IPS-NIHi11 (cell line): ENCODE results near the gene COQ4.
"Not testable (repeated sequence)": the region's sequence is repeated elsewhere in the genome, so short reads cannot be mapped to it uniquely, and the experiment has no call there.

Experiments
- DNase-seq: peaks from one replicate; pipeline ENCODE4 v3.0.0; 2012; ENCODE audit warnings: mixed read lengths, low spot score

COQ4 gene

DNA sequence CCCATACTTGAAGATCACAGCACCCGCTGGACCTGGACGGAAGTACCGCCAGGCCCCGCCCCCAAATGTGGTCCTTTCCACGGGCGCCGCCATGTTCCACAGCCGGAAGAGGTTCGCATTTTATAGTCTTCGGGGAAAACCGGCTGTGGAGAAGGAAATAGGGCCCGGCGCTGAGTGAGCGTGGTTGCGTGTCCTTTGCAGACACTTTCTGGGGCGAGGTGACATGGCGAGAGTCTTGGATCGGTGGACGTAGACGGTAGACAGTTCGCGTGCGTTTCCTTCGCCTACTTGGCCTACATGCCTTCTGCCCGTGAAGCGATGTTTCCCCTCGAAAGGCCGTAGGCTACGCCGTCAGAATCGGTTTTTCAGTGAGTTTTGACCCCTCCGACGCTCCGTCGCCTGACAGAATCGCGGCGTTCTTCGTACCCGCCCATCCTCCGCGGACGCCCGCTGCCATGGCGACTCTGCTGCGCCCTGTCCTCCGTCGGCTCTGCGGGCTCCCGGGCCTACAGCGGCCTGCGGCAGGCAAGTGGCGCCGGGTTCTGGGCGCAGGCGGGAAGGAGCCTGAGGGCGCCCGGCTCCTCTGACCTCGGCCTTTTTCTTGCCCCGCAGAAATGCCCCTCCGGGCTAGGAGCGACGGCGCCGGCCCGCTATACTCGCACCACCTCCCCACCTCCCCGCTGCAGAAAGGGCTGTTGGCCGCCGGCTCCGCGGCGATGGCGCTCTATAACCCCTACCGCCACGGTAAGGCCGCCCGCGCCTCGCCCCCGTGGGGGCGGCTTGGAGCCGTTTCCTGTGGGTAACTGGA is at the start of gene COQ4, which contains the start of gene TRUB2:
COQ4 (plus strand) TSS at position 436 of the 808 bp plus-strand sequence; CDS start at position 456, 20 bp downstream.
TRUB2 (minus strand) TSS at position 44 of the 808 bp plus-strand sequence; CDS start at position 5, 39 bp downstream.
- peak; percentile 95 for DNase-seq

DNA sequence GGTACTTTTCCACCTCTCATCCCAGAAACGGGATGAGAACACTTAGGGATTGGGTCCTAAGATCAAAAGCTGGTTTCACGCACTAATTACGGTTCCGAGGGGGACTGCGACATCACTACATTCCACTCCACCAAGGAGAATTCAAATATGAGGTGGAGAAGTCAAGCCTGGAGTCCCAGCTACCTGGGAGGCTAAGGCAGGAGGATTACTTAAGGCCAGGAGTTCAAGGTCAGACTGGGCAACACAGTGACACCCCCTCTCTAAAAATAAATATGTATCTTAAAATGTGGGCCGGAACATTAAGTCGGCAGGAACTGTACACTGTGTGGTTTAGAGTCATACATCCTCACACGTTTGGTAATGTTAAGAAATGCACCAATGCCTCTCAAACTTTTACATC is 48.4 kb upstream of the COQ4 start:
- DNase-seq, result no peak

DNA sequence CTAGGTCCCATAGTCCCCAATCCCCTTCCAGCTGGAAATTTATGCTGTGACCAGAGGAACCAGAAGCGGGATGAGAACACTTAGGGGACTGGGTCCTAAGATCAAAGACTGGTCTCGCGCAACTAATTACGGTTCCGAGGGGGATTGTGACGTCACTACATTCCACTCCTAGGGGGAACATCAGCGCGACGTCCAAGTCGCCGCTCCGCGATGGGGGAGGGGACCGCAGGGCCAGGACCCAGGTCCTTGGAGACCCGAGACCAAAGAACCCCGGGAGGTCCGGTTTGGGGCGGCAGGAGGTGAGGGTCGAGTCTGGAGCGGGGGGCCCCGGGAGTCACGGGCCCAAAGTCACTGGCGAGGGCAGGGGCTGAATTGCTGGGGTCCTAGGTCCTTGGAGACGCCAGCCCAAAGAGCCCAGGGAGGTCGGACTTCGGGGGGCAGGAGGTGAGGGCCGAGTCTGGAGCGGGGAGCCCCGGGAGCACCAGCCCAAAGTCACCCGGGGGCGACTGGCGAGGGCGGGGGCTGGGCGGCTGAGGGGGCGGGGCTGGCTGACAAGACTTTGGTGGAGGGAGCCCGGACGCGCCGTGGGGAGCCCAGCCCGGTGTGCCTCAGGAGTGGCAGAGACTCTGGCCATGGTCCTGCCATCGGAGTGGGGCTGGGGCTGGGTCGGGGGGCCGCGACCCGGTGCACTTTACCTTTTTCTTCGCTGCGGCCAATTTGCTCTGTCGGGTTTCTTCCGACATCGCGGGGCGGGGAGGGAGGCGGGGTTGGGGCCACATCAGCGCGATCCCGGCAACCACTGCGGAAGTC is 47.2 kb upstream of the COQ4 start, which contains the start of gene GOLGA2:
GOLGA2 (minus strand) TSS at position 810 of the 810 bp plus-strand sequence; CDS start at position 779, 31 bp downstream.
- peak; percentile 82 for DNase-seq

DNA sequence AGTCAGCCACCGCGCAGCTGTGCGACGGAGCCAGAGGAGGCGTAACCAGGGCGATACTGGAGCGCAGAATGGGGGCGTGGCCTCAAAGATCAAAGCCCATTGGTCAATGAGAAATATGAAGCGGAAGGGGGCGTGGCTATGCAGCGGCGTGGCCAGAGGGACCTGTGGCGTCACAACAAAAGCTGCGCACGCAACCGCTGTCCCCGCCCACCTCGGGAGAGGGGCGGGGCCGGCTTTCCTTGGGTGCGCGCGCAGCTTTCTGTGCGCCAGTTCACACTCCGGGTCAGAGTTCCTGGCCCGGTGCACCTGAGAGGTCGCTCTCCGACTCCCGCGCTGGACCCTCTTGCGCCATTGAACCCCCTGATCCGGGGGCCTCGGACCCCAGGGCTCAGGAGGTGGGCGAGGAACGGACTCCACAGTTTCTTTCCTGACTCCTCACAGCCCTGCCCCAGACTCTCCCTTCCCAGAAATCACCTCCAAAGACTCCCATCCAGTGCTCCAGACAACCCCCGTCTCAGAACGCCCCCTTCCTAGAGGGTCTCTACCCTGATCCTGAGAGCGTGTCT is 46.5 kb upstream of the COQ4 start, which contains the start of gene SWI5:
SWI5 (plus strand) TSS at position 269 of the 566 bp plus-strand sequence.
- DNase-seq, result peak; percentile 97

DNA sequence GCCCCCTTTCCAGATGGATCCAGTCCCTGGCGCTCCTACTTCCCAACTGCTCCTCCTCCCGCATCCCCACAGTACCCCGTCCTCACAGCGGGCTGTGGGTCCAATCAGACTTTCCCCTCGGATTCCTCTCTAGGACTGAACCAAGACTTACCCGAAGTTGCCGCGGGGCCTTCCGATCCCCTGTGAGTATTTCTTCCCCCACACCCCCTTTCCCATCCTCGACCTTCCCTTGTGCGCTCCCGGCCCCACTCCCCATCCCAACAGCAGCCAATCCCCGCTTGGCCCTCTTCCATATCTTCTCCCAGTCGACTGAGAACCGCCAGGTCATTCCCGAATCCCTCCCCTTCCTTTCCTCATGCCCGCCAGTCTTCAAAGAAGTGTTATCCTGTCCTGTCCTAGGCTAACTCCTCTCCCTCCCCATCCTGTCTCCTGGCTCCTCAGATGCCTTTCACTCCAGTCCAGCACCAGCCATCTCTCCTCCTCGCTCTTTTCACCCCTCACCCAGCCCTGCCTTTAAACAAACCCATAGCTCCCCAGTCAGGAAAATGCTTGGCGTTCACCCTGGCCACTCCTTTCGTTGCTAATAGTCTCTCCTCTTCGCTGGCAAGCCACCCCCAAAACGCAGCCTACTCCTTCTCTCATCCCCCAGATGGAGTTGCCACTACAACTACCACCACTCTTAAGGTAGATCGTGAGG is 45.9 kb upstream of the COQ4 start:
- peak; percentile 60 for DNase-seq

DNA sequence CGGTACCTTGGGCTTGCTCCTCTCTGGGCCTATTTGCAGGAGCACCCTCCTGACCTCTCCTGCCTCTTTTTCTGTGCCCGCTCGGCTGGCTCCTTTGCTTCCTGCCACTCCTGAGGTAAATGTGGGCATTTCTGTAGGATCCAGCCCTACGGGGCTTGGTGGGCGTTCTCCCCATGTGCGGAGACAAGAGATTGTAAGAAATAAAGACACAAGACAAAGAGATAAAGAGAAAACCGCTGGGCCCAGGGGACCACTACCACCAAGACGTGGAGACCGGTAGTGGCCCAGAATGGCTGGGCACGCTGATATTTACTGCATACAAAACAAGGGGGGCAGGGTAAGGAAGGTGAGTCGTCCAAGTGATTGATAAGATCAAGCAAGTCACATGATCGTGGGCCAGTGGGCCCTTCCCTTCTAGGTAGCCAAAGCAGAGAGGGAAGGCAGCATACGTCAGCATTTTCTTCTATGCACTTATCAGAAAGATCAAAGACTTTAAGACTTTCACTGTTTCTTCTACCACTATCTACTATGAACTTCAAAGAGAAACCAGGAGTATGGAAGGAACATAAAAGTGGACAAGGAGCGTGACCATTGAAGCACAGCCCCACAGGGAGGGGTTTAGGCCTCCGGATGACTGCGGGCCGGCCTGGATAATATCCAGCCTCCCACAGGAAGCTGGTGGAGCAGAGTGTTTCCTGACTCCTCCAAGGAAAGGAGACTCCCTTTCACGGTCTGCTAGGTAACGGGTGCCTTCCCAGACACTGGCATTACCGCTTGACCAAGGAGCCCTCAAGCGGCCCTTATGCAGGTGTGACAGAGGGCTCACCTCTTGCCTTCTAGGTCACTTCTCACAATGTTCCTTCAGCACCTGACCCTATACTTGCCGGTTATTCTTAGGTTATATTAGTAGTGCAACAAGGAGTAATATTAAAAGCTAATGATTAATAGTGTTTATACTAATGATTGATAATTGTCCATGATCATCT is 43.3 kb upstream of the COQ4 start:
- not testable (repeated sequence) for DNase-seq

DNA sequence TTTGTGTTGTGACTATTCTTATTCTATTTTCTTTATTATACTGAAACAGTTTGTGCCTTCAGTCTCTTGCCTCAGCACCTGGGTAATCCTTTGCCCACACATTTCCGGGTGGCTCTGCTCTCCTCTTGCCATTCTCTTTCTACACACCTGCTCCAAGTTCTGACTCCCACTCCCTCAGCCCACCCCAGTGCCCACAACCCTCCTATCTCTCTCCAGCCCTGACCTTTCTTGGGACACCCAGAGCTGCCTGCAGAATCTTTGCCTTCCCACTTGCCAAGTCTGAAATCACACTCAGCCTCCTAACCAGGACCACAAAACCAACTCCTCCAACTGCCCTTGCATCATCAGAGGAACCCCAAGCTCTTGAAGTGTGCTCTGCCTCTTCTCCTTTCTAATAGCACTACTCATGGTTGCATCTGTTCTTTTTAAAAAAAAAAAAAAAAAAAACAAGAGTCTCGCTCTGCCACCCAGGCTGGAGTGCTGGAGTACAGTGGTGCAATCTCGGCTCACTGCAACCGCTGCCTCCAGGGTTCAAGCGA is 42.5 kb upstream of the COQ4 start:
- no peak for DNase-seq

DNA sequence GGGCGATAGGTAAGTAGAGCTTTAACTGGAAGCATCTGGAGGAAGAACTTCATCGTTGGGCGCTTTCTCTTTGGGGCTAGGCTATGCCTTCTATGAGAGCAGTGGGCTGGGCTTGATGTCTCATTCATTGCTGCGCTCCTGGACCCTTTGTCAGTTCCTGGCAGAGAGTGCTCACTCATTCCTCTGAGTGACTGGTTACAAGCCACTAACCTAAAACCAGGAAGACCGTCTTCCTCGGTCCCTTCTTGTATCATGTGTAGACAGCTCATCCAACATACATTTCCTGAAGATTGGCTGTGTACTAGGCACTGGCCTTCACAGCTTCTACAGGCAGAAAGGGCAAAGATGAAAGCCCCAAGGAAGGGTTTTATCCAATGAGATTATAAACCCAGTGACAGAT is 40.1 kb upstream of the COQ4 start:
- no peak for DNase-seq

DNA sequence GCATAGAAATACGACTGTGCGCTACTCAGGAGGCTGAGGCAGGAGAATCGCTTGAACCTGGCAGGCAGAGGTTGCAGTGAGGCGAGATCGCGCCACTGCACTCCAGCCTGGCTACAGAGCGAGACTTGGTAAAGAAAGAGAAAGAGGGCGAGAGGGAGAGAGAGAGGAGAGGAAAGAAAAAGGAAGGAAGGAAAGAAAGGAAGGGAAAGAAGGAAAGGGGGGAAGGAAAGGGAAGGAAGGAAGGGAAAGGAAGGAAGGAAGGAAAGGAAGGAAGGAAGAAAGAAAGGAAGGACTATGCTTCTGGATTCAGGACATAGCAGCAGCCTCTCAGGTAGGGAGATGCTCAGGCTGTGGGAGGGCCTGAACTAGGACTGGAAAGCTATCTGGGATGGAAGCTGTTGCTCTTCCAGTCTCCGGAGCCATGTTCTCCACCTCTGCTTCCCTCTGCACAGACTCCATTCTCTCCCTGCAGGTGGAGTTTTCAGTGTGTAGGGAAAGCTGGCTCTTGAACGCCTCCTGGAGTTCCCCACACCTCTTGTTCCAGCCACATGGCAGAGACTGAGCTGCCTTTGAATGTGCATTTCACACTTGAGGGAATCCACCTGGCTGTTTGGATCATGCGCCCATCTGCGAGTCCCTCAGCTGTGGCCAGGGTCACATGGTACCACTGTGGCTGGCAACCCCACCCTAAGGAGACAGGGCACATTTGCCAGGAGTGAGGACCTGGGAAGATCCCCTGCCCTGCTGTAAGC is 37.4 kb upstream of the COQ4 start:
- DNase-seq, result no peak

DNA sequence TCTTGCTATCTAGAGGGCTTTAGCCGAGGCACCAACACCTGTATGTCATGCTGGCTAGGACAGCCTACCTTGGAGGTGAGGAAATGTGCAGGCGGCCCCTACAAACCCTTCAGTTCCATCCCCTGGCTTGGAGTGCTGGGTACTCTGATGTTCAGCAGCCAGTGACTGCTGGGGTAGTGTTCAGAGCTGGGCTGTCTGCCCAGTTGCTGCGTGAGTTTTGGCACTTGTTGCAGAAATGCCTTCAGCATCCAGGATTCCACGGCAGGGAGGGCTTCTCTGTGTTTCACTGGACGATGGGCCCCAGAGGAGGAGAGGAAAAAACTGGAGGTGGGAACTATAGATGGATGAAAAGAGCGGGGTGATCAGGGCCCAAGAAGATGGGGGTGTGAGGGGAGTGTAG is 36.2 kb upstream of the COQ4 start:
- no peak for DNase-seq

DNA sequence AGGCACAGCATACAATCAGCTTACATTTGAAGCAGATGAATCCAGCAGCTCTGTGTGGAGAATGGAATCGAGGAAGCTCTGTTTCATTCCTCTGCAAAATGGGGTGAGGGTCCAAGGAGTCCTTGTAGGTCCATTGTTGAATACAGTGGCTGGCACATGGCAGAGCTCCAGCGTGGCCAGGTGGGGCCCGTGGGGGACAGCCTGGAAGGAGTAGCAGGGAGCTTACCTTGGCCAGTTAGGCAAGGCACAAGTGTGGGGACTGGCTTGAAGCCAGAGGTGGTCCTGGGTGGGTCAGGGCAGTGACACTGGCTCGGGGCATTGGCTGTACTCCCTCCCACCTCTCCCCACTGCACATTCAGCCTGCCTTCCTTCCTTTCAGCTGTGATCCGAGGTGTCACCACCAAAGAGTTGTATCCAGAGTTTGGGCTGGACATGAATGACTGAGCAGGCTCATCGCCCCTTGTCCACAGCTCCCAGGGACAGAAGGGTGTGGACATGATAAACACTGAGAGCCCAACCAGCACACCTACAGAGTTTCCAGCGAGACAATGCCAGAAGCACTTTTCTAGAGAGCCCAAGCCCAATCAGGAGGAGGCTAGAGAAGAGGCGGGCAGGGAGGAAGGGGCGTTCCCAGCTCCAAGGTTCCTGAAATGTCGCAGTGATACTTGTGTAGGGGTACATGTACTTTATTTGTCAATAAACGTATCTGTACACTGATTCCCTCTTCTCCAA is 34.2 kb upstream of the COQ4 start:
- DNase-seq, result no peak

DNA sequence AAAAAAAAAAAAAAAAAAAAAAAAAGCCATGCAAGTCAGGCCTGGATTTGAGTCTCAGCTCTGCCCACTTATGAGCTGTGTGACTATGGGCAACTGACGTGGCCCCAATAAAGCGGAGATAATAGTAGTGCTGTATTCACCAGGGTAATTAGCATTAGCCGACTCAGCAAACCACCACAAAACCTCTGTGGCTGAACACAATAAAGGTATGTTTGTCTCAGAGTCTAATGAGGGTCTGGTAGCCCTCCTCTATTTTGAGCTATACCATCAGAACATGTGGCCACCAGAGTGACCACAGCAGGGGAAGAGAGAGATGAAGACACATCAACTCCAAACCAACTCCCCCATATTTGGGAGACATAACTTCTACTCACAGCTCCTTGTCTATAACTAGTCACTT is 30.6 kb upstream of the COQ4 start:
- DNase-seq, result no peak

DNA sequence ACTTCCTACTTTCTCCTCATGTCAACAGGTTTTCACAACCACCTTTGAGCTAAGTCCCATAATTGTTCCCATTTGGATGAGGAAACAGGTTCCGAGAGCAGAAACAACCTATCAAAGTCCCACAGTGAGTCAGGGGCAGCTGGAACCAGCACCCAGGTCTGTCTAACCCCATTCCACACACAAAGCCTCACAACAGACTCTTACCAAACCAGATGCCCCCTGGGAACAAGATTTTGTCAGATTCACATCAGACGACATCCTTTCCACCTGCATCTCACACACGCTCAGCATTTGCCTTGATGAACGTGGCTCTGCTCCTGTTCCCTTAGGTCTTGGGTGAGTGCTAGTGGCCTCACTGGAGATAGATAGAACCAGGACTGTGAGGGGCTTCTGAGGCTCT is 29.5 kb upstream of the COQ4 start:
- DNase-seq, result no peak

DNA sequence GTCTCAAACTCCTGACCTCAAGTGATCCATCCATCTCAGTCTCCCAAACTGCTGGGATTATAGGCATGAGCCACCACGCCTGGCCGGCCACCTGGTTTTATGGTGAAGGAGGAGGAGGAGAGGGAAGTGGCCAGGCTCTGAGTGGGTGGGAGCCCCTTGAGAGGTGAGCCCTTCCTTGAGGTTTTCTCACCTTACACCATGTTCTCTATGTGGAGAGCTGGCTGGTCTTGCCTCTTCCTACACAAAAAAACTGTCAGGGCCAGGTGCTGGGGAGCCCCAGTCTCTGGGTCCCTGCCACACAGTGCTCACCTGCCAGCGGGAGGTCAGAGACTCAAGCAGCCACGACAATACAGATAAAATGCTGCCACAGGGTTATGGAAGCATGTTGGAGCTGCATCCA is 28.5 kb upstream of the COQ4 start:
- no peak for DNase-seq

DNA sequence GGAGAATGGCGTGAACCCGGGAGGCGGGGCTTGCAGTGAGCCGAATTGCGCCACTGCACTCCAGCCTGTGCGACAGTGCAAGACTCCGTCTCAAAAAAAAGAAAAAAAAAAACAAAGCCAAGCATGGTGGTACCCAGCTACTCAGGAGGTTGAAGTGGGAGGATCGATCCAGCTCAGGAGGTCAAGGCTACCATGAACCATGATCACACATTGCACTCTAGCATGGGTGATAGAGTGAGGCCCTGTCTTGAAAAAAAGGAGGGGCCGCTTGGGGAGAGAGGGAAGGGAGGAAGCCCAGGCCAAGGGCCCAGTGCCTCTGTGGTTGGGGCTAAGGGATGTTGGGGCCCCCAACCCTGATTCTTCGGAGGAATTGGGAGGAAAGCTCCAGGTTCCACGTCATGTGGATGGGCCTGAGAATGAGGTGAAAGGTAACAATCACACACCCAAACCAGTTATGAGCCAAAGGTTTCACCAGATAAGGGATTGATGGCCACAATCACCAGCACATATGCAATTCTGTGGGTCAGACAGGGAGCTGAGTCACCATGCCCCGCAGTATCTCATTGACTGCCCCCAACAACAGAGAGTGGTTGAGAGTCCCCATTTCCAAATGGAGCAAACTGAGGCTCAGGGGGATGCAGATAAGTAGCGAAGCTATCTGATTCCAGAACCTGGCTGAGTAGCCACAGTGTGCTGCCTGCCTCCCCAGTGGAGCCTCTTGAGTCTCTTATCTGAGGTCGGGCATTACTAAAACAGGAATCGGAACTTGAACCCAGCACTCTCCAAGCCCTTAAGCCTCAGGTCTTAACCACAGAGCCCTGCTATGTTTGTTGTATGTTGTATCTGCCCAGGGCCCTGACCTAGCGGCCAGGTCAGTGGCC is 26.1 kb upstream of the COQ4 start:
- no peak for DNase-seq

DNA sequence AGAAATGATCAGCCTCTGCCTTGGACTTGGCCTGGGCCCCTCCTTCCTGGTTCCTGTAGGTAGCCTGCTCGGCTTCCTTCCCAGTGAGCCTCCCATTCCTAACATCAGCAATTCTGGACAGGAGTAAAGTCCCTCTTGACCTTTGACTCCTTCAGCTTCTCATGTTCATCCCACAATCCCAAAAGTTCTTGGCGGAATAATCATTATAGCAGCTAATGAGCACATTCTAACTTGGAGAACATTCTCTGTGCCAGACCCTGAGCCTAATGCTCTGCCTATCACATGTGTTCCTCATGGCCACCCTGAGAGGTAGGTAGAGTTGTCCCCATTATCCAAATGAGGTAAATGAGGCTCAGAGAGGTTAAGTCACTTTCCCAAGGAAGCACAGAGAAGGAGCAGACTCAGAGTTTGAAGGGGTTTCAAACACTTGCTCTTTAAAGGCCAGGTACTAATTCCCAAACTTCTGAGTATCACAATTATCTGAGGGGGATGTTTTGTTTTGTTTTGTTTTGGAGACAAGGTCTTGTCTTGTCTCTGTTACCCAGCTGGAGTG is 25.3 kb upstream of the COQ4 start:
- no peak for DNase-seq
